H9 (cell line): ENCODE data around the gene MMEL1. TPM values are rescaled to one million over a fixed set of nuclear protein-coding genes. Genes with fewer than 3 reads are reported as not detected.

Experiments used
- DNase-seq: peaks from one replicate; pipeline ENCODE4 v3.0.0-alpha.2; 2017
- H2AFZ ChIP-seq: one replicate; pipeline ENCODE4 v1.6.1; 2013; ENCODE audit warnings: mild to moderate bottlenecking, low read length, control low read depth, moderate library complexity
- H2AK5ac ChIP-seq: 2 replicates; pipeline ENCODE4 v1.6.1; 2013; ENCODE audit warnings: low read length, control low read depth, mixed read lengths; ENCODE audit not compliant: insufficient read length
- H2BK120ac ChIP-seq: one replicate; pipeline ENCODE4 v1.6.1; 2013; ENCODE audit warnings: low read depth, mild to moderate bottlenecking, low read length, control low read depth, inconsistent platforms; ENCODE audit not compliant: poor library complexity, severe bottlenecking
- H2BK12ac ChIP-seq: 2 replicates; pipeline ENCODE4 v1.6.1; 2013; ENCODE audit warnings: low read length, control low read depth, mixed read lengths, low read depth; ENCODE audit not compliant: insufficient read length
- H2BK15ac ChIP-seq: 2 replicates; pipeline ENCODE4 v1.6.1; 2013; ENCODE audit warnings: low read depth, low read length, control low read depth
- H2BK20ac ChIP-seq: one replicate; pipeline ENCODE4 v1.6.1; 2013; ENCODE audit warnings: low read depth, mild to moderate bottlenecking, low read length, control low read depth, inconsistent platforms; ENCODE audit not compliant: poor library complexity, severe bottlenecking
- H2BK5ac ChIP-seq: 2 replicates; pipeline ENCODE4 v1.6.1; 2013; ENCODE audit warnings: low read length, control low read depth, mixed read lengths; ENCODE audit not compliant: insufficient read length
- H3K14ac ChIP-seq: 2 replicates; pipeline ENCODE4 v1.6.1; 2013; ENCODE audit warnings: low read length, control low read depth; ENCODE audit not compliant: insufficient read depth
- H3K18ac ChIP-seq: 2 replicates; pipeline ENCODE4 v1.6.1; 2013; ENCODE audit warnings: low read depth, mild to moderate bottlenecking, mixed read lengths, low read length, control low read depth; ENCODE audit not compliant: insufficient read length
- H3K23ac ChIP-seq: 2 replicates; pipeline ENCODE4 v1.6.1; 2013; ENCODE audit warnings: low read length, control low read depth, mixed read lengths, low read depth; ENCODE audit not compliant: insufficient read length
- H3K23me2 ChIP-seq: 2 replicates; pipeline ENCODE4 v1.6.1; 2013; ENCODE audit warnings: low read depth, mild to moderate bottlenecking, mixed read lengths, low read length, control low read depth; ENCODE audit not compliant: insufficient read length, poor library complexity, severe bottlenecking
- H3K27ac ChIP-seq: 2 replicates; pipeline ENCODE4 v1.5.1; 2013; ENCODE audit warnings: low read length, control low read depth, mixed read lengths, low read depth; ENCODE audit not compliant: insufficient read length
- H3K27me3 ChIP-seq: 2 replicates; pipeline ENCODE4 v1.6.1; 2013; ENCODE audit warnings: low read length, control low read depth, inconsistent platforms; ENCODE audit not compliant: insufficient read depth
- H3K4ac ChIP-seq: 2 replicates; pipeline ENCODE4 v1.6.1; 2013; ENCODE audit warnings: low read depth, mild to moderate bottlenecking, control low read depth, inconsistent platforms, low read length, moderate library complexity
- H3K4me1 ChIP-seq: 2 replicates; pipeline ENCODE4 v1.6.1; 2013; ENCODE audit warnings: low read length, control low read depth, inconsistent platforms; ENCODE audit not compliant: insufficient read depth
- H3K4me2 ChIP-seq: 2 replicates; pipeline ENCODE4 v1.6.1; 2013; ENCODE audit warnings: low read length, control low read depth, mixed read lengths; ENCODE audit not compliant: insufficient read length, insufficient read depth
- H3K56ac ChIP-seq: 2 replicates; pipeline ENCODE4 v1.6.1; 2013; ENCODE audit warnings: low read depth, mild to moderate bottlenecking, mixed read lengths, low read length, control low read depth; ENCODE audit not compliant: insufficient read length
- H3K79me1 ChIP-seq: 2 replicates; pipeline ENCODE4 v1.6.1; 2013; ENCODE audit warnings: low read depth, mild to moderate bottlenecking, moderate library complexity, low read length, control low read depth, inconsistent platforms; ENCODE audit not compliant: insufficient read depth, poor library complexity, severe bottlenecking
- H3K79me2 ChIP-seq: 2 replicates; pipeline ENCODE4 v1.6.1; 2013; ENCODE audit warnings: low read length, control low read depth, inconsistent platforms; ENCODE audit not compliant: insufficient read depth
- H3K9ac ChIP-seq: 2 replicates; pipeline ENCODE4 v1.6.1; 2013; ENCODE audit warnings: low read length, control low read depth, mixed read lengths; ENCODE audit not compliant: insufficient read length; ENCODE audit errors: extremely low read depth
- H3K9me3 ChIP-seq: one replicate; pipeline ENCODE4 v1.6.1; 2013; ENCODE audit warnings: low read depth, low read length, inconsistent platforms; ENCODE audit not compliant: control insufficient read depth
- H3T11ph ChIP-seq: one replicate; pipeline ENCODE4 v1.6.1; 2013; ENCODE audit warnings: mild to moderate bottlenecking, low read length, control low read depth, inconsistent platforms
- H4K20me1 ChIP-seq: one replicate; pipeline ENCODE4 v1.6.1; 2013; ENCODE audit not compliant: control insufficient read depth, insufficient read length, insufficient read depth
- H4K5ac ChIP-seq: 2 replicates; pipeline ENCODE4 v1.6.1; 2013; ENCODE audit warnings: low read depth, mild to moderate bottlenecking, mixed read lengths, low read length, control low read depth; ENCODE audit not compliant: insufficient read length
- H4K8ac ChIP-seq: replicated peaks from 2 replicates; pipeline ENCODE4 v1.6.1; 2013; ENCODE audit warnings: low read length, control low read depth, mixed read lengths, low read depth; ENCODE audit not compliant: insufficient read length
- H4K91ac ChIP-seq: 2 replicates; pipeline ENCODE4 v1.6.1; 2013; ENCODE audit warnings: low read depth, mild to moderate bottlenecking, moderate library complexity, mixed read lengths, low read length, control low read depth; ENCODE audit not compliant: insufficient read length
- H3K27ac Mint-ChIP-seq, 3 experiments: 2 replicates in 2 of 3; 3 replicates in 1 of 3; pipeline ENCODE4 v1.8.0; 2020 to 2021; ENCODE audit warnings: mixed read lengths in 3 of 3, mild to moderate bottlenecking in 1 of 3, moderate library complexity in 1 of 3
- H3K27me3 Mint-ChIP-seq: 2 replicates; pipeline ENCODE4 v1.8.0; 2021; ENCODE audit warnings: low read depth, mild to moderate bottlenecking, moderate library complexity, mixed read lengths
- H3K36me3 Mint-ChIP-seq, 3 experiments: 2 replicates in 2 of 3; 3 replicates in 1 of 3; pipeline ENCODE4 v1.8.0; 2020 to 2021; ENCODE audit warnings: low read depth in 3 of 3, mixed read lengths in 3 of 3; ENCODE audit not compliant: insufficient read depth in 1 of 3
- H3K4me1 Mint-ChIP-seq, 2 experiments: 2 replicates each; pipeline ENCODE4 v1.8.0; 2020; ENCODE audit warnings: mixed read lengths in 2 of 2
- H3K4me3 Mint-ChIP-seq, 2 experiments: 2 replicates in 1 of 2; 3 replicates in 1 of 2; pipeline ENCODE4 v1.8.0; 2020 to 2021; ENCODE audit warnings: mild to moderate bottlenecking in 2 of 2, mixed read lengths in 2 of 2, moderate library complexity in 1 of 2
- H3K9me3 Mint-ChIP-seq, 2 experiments: 2 replicates in 1 of 2; 3 replicates in 1 of 2; pipeline ENCODE4 v1.8.0; 2020; ENCODE audit warnings: mild to moderate bottlenecking in 2 of 2, mixed read lengths in 2 of 2, moderate library complexity in 1 of 2
- CTCF ChIP-seq: fragments of 200-600 bp; sonication (generic); conservative IDR thresholded peaks from 3 replicates; pipeline ENCODE4 v1.8.0; 2021; ENCODE audit warnings: antibody characterized with exemption, mild to moderate bottlenecking
- WGBS: extraction: QIAGEN DNeasy Blood & Tissue Kit; methylation state at CpG from one replicate; pipeline ENCODE4 v1.1.7; 2013; ENCODE audit warnings: missing lambda C conversion rate, low lambda C conversion rate, mixed read lengths; ENCODE audit not compliant: insufficient read length; ENCODE audit errors: extremely low coverage; 5-methylcytosine and 5-hydroxymethylcytosine counted together
- total RNA-seq: library from RNA; stranded (reverse); gene quantifications from 2 replicates; pipeline ENCODE4 v1.2.1, GENCODE V29; 2021

The MMEL1 gene
- total RNA-seq, 1 experiment from 2014 or later, result 0.42 TPM

DNA sequence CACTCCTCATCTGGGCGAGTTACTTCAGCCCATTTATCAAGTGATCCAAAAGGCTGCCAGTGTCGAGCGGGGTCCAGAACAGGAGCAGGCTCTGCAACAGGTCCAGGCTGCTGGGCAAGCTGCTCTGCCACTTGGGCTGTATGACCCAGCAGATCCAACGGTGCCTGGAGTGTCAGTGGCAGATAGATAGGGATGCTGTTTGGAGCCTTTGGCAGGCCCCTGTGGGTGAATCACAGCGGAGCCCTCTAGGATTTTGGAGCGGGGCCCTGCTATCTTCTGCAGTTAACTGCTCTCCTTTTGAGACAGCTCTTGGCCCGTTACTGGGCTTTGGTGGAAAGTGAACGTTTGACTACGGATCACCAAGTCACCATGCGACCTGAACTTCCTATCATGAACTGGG lies 7.5 kb downstream of the MMEL1 start:
- Histone ChIP-seq H3K9me3 (no peaks in the 10 kb centered on the region), H4K20me1 (no peaks in the 10 kb centered on the region), H2BK20ac (no peak overlapping the region), H3K4me2 (no peak overlapping the region), H3K23ac (no peak overlapping the region), H3K56ac (no peak overlapping the region), H3K4me1 (no peaks in the 10 kb centered on the region), H2AFZ (no peak overlapping the region), H3K4ac (no peak overlapping the region), H2BK5ac (no peak overlapping the region), H2BK120ac (no peak overlapping the region), H3K27ac (no peak overlapping the region), H2BK15ac (no peak overlapping the region), H3K79me2 (no peaks in the 10 kb centered on the region), H4K91ac (no peak overlapping the region), H3K23me2 (peaks cover 3% of the 10 kb centered on the region), H3K79me1 (no peaks in the 10 kb centered on the region), H3K9ac (no peak overlapping the region), H3K27me3 (peaks cover 21% of the 10 kb centered on the region; the same call in 1 of the 2 replicates), H3K18ac (no peak overlapping the region), H4K8ac (no peak overlapping the region), H3T11ph (no peak overlapping the region), H2BK12ac (no peak overlapping the region), H3K14ac (no peak overlapping the region), H4K5ac (no peak overlapping the region), H2AK5ac (no peak overlapping the region)
- Mint-ChIP-seq H3K4me1 (peaks cover 0 to 6% of the 10 kb centered on the region in 2 experiments; a peak in 1 of 4 replicates), H3K9me3 (peaks cover 19 to 24% of the 10 kb centered on the region in 2 experiments), H3K27me3 (peaks cover 80% of the 10 kb centered on the region), H3K27ac (no peak overlapping the region), H3K36me3 (peaks cover 0 to 4% (median under 1%) of the 10 kb centered on the region in 3 experiments; a peak in 4 of 7 replicates), H3K4me3 (no peak overlapping the region)
- WGBS, result no CpG with 5 or more reads among the region's 10 CpGs
- TF ChIP-seq CTCF, result no peak
- no peak for DNase-seq
